K562 (cell line): ENCODE measurements around the gene RNPEP. TPM values are rescaled to one million over a fixed set of nuclear protein-coding genes. Genes with fewer than 3 reads are reported as not detected.

Experiments
- polyA plus RNA-seq, 8 experiments: library from polyadenylated mRNA; depleted of rRNA in 4 of 8; stranded (reverse) in 5 of 8; unstranded in 3 of 8; fragments of >200 nt; fragmentation: Nextera tagmentation in 2 of 8; fragmentation: Illumina TruSeq in 1 of 8; extraction: Ambion mirVana in 2 of 8; extraction: Trizol in 1 of 8; gene quantifications; 2 replicates each; pipeline versions ENCODE4 v1.2.1 to v1.2.3, GENCODE V29; 2011 to 2014; ENCODE audit warnings: inconsistent platforms in 1 of 8, missing spikeins in 1 of 8
- total RNA-seq, 7 experiments: library from RNA; depleted of rRNA in 6 of 7; stranded (reverse); fragments of >200 nt in 6 of 7; fragmentation: Illumina TruSeq in 2 of 7; extraction: Trizol in 2 of 7; gene quantifications; 2 replicates each; pipeline versions ENCODE4 v1.2.1 to v1.2.3, GENCODE V29; 2011 to 2021; ENCODE audit warnings: low replicate concordance in 1 of 7
- TF ChIP-seq, protein P1 (sequence below): sonication (generic); formaldehyde crosslinking; IDR thresholded peaks from 2 replicates; pipeline ENCODE4 v1.8.1; 2023; ENCODE audit warnings: mild to moderate bottlenecking, missing genetic modification reagents
- TF ChIP-seq, protein P2 (sequence below), 2 experiments: fragments of 450-650 bp in 1 of 2; sonication (generic) in 1 of 2; formaldehyde crosslinking in 1 of 2; IDR thresholded peaks; 2 replicates each; pipeline versions ENCODE4 v1.7.1 to v1.9.0; 2016 to 2022; ENCODE audit warnings: inconsistent platforms in 1 of 2, mild to moderate bottlenecking in 1 of 2, missing genetic modification reagents in 1 of 2

Gene RNPEP
- total and polyA plus RNA-seq, 9 of the 15 experiments (the other 6 are each of a cell fraction or from before 2014, with no cell fraction given): 27.5 to 131 (median 63.4) TPM

DNA sequence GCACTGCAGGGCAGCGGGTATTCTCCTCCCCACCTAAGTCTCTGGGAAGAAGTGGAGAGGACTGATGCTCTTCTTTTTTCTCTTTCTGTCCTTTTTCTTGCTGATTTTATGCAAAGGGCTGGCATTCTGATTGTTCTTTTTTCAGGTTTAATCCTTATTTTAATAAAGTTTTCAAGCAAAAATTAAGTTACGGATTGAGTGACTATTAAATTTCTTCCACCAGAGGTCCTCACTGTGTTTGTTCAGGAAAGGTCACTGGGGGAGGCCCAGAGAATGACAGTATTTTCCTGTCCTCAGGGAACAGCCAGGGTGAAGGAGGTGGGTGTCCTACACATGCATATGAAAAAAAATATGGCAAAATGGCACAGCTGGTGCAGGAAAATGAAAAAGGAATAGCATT lies 23.5 kb downstream of the RNPEP start (continued):
- TF ChIP-seq, protein P1, sequence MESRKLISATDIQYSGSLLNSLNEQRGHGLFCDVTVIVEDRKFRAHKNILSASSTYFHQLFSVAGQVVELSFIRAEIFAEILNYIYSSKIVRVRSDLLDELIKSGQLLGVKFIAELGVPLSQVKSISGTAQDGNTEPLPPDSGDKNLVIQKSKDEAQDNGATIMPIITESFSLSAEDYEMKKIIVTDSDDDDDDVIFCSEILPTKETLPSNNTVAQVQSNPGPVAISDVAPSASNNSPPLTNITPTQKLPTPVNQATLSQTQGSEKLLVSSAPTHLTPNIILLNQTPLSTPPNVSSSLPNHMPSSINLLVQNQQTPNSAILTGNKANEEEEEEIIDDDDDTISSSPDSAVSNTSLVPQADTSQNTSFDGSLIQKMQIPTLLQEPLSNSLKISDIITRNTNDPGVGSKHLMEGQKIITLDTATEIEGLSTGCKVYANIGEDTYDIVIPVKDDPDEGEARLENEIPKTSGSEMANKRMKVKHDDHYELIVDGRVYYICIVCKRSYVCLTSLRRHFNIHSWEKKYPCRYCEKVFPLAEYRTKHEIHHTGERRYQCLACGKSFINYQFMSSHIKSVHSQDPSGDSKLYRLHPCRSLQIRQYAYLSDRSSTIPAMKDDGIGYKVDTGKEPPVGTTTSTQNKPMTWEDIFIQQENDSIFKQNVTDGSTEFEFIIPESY (CRISPR knock-in tag): peak; percentile 76; the same call in 1 of the 2 replicates
- TF ChIP-seq, protein P2, sequence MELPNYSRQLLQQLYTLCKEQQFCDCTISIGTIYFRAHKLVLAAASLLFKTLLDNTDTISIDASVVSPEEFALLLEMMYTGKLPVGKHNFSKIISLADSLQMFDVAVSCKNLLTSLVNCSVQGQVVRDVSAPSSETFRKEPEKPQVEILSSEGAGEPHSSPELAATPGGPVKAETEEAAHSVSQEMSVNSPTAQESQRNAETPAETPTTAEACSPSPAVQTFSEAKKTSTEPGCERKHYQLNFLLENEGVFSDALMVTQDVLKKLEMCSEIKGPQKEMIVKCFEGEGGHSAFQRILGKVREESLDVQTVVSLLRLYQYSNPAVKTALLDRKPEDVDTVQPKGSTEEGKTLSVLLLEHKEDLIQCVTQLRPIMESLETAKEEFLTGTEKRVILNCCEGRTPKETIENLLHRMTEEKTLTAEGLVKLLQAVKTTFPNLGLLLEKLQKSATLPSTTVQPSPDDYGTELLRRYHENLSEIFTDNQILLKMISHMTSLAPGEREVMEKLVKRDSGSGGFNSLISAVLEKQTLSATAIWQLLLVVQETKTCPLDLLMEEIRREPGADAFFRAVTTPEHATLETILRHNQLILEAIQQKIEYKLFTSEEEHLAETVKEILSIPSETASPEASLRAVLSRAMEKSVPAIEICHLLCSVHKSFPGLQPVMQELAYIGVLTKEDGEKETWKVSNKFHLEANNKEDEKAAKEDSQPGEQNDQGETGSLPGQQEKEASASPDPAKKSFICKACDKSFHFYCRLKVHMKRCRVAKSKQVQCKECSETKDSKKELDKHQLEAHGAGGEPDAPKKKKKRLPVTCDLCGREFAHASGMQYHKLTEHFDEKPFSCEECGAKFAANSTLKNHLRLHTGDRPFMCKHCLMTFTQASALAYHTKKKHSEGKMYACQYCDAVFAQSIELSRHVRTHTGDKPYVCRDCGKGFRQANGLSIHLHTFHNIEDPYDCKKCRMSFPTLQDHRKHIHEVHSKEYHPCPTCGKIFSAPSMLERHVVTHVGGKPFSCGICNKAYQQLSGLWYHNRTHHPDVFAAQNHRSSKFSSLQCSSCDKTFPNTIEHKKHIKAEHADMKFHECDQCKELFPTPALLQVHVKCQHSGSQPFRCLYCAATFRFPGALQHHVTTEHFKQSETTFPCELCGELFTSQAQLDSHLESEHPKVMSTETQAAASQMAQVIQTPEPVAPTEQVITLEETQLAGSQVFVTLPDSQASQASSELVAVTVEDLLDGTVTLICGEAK (IDR thresholded peaks at IDR 0.05): peak; percentile 92
- TF ChIP-seq, protein P2 (CRISPR knock-in tag; IDR thresholded peaks at IDR 0.05): peak; percentile 88
